Vagina (tissue), 2 donors: ENCODE measurements around the gene AREL1.

Experiments
- POLR2A ChIP-seq, 2 donors: fragments of 450-650 bp; IDR thresholded peaks; one replicate each; pipeline ENCODE4 v1.6.1; 2017; ENCODE audit warnings: antibody characterized with exemption in 2 of 2, mild to moderate bottlenecking in 2 of 2, moderate library complexity in 2 of 2
- POLR2AphosphoS5 ChIP-seq, 2 donors: sonication (generic); formaldehyde crosslinking; IDR thresholded peaks; one replicate each; pipeline ENCODE4 v1.9.0; 2017; ENCODE audit warnings: antibody characterized with exemption in 2 of 2, mild to moderate bottlenecking in 2 of 2, low read depth in 1 of 2; ENCODE audit not compliant: insufficient read depth in 1 of 2
- TF ChIP-seq, protein P1 (sequence below), 3 experiments: fragments of 450-650 bp in 2 of 3; fragments of 200-600 bp in 1 of 3; sonication (generic) in 1 of 3; IDR thresholded peaks; one replicate each; pipeline ENCODE4 v1.5.1; 2017 to 2019; ENCODE audit warnings: antibody characterized with exemption in 3 of 3, mild to moderate bottlenecking in 2 of 3, moderate library complexity in 2 of 3

DNA sequence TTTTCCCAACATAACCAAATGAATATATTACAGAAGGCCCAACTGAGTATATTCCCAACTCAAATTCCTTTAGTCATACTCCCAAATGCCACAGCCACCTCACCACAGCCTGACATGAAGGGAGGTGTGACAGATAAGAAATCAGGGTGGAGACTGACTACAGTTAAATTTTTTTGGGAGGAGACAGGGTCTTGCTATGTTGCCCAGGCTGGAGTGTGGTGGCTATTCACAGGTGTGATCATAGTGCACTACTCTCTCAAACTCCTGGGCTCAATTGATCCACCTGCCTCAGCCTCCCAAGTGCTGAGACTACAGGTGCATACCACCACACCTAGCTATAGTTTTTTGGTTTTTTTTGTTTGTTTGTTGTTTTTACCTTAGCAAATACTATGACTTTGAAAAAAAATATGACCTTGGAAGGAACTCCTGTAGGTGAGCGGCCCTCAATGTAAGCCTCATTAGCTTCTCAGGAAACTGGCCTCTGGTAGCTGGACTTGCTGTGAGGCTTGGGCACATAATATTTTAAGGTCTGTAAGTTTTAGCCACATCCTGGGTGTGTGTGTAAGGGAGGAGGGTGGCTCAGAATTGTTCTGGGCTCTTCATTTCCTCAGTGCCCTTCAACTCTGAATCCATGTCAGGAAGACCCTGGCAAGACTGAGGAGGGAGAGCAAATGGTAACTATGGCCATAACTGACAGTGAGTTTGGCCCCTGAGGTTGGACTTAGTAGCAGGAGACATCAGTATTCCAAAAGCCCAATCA, 61.8 kb downstream of the AREL1 start:
- TF ChIP-seq, protein P1, sequence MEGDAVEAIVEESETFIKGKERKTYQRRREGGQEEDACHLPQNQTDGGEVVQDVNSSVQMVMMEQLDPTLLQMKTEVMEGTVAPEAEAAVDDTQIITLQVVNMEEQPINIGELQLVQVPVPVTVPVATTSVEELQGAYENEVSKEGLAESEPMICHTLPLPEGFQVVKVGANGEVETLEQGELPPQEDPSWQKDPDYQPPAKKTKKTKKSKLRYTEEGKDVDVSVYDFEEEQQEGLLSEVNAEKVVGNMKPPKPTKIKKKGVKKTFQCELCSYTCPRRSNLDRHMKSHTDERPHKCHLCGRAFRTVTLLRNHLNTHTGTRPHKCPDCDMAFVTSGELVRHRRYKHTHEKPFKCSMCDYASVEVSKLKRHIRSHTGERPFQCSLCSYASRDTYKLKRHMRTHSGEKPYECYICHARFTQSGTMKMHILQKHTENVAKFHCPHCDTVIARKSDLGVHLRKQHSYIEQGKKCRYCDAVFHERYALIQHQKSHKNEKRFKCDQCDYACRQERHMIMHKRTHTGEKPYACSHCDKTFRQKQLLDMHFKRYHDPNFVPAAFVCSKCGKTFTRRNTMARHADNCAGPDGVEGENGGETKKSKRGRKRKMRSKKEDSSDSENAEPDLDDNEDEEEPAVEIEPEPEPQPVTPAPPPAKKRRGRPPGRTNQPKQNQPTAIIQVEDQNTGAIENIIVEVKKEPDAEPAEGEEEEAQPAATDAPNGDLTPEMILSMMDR (IDR thresholded peaks at IDR 0.05): no peak
- TF ChIP-seq POLR2AphosphoS5 (IDR thresholded peaks at IDR 0.05; ENCODE audit: insufficient read depth in 1 of 2, low read depth in 1 of 2) (no peak), POLR2A (IDR thresholded peaks at IDR 0.05) (no peak)
